ENCODE results near the gene HSD17B12. TPM values are rescaled to one million over a fixed set of nuclear protein-coding genes. Genes with fewer than 3 reads are reported as not detected.

The HSD17B12 gene
- total and polyA plus RNA-seq, 2 of the 8 experiments (the other 6 are each of a cell fraction or from before 2014, with no cell fraction given), result 46.0 to 121 TPM

GRCh38 chr11:43747130-43747802, 66.7 kb downstream of the HSD17B12 start (continued):
- TF ChIP-seq KDM5A (IDR thresholded peaks at IDR 0.05; ENCODE audit: low read length), result no peak
- no peak for TF ChIP-seq HDAC6 (IDR thresholded peaks at IDR 0.05; ENCODE audit: low read depth, low read length)
- TF ChIP-seq RNF2 (IDR thresholded peaks at IDR 0.05; ENCODE audit: borderline replicate concordance, low read depth, low read length, missing control alignments, poor library complexity, severe bottlenecking), result no peak
- TF ChIP-seq SRF (IDR thresholded peaks at IDR 0.05; ENCODE audit: low read depth, low read length), result no peak

All from H1 (cell line).